NCI-H446 treated with DMSO at 0.1 percent for 48 hours (cell line): Measurements from ENCODE around the gene CD209.

Experiments
- DNase-seq: peaks from one replicate; lab custom pipeline; 2025; lab: John Stamatoyannopoulos, UW

CD209 gene

GRCh38 chr19:7738023-7738422, 9.3 kb downstream of the CD209 start:
- no peak for DNase-seq

GRCh38 chr19:7737215-7737614, 10.1 kb downstream of the CD209 start:
- DNase-seq, result no peak

GRCh38 chr19:7736148-7736547, 11.2 kb downstream of the CD209 start:
- DNase-seq, result no peak

- no peak for DNase-seq
Observed at GRCh38 chr19:7734220-7735203, 12.8 kb downstream of the CD209 start.

DNA sequence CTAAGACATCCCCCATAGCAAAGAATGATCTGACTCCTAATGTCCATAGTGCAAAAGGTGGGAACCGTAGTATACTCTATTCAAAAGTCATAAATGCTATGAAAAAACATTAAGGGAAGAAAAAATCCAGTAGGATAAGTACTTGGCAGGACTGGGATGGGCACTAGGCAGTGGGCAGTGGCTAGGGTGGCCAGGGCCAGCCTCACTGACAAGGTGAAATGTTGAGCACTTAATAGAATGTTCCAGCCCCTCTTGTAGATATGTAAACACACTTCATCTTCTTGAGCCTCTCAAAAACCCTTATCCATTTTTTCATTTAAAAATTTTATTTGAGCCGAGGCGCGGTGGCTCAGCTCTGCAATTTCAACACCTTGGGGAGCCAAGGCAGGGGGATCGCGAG, 14.0 kb downstream of the CD209 start:
- no peak for DNase-seq

DNA sequence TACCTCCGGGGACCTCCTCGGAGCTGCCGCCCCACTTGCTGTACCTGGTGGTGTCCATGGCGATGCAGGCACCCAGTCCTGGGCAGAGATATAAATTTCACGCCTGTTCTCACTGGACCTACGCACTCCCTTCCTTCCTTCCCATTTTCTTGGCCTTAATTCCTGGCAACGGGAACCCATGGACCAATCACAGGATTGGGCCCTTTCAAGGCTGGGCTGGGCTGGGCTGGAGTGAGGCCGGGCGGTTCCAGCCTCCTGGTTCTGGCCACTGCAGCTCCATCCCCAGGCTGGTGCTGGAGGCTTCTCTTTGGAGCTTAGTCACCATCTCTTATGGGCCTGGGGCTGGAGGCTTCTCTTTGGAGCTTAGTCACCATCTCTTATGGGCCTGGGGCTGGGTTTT, 15.3 kb downstream of the CD209 start, which contains the start of gene CLEC4G:
Gene CLEC4G, minus strand, starts transcription at position 66 of the 400 bp plus-strand sequence. Its CDS starts 8 bp downstream, at position 58.
- no peak for DNase-seq

DNA sequence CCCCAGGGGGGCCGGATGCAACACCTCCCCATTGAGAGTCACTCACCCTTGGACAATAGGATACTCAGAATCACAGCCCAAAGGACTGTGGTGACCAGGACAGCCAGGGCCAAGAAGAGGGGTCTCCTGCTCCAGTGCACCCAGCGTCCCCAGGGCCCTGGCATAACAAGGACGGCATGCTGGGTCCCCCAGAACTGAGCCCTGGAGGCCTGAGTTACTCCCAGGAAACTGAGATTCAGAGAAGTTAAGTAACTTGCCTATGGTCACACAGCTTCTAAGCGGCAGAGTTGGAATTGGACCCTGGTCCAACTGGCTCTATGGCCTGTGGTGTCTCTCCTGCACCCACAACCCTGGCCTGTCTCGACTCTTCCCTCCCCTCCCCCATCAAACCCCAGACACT, 15.7 kb downstream of the CD209 start:
- DNase-seq, result no peak

GRCh38 chr19:7731218-7731595, 16.1 kb downstream of the CD209 start:
- DNase-seq, result no peak

DNA sequence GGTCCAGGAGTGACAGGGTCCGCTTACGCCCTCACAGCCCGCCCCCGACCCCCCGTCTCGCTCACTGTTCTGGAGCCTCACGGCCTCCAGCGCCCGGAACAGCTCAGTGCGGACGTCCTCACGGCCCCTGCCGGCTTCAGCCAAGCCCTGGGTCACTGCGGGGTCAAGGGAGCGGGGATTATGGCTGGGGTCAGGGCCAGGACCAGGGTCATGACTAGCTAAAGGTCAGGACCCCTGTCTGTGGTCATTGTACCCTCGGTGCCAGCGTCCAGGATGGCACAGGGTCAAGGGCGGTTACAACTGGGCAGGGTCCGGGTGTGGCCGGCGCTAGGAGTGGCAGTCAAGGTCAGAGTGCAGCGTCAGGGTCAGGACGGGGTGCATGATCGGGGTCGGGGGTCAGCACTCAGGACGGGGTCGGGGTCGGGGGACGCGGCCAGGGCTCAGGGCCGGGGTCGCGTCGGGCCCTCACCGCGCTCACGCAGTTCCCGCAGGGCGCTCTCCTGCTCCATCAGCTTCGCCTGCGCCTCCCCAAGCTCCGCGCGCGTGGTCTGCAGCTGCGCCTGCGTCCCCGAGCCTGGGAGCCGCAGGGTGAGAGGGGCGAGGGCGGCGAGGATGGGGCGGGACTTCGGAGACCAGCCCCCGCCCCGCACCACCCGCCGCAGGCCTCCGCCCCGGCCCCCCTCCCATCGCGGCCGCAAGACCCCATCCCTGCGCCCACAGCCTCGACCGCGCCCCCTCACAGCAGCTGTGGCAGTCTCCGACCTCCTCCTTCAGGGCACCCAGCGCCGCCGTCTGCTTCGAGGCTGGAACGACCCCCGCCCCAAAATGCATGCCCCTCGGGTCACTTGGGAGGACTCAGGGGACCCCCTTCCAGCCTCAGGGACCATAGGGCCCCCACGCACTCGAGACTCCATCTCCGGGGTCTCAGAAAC, 16.8 kb downstream of the CD209 start:
- DNase-seq, result no peak

- DNase-seq, result no peak
Observed at GRCh38 chr19:7729831-7730285, 17.5 kb downstream of the CD209 start.

GRCh38 chr19:7729211-7729610, 18.1 kb downstream of the CD209 start:
- DNase-seq, result no peak

DNA sequence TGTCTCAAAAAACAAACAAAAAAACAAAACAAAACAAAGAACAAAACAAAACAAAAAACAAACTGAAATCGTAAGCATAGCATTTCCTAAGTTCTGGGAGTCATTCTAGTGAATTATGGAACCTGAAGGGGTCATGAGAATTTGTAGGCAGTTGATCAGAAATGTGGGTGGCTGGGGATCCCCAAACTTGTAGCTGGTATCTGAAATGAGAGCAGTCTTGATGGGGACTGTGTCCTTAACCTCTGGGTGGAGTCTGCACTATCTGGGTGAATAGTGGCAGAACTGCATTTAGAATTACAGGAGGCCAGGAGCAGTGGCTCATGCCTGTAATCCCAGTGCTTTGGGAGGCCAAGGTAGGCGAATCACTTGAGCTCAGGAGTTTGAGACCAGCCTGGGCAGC, 21.5 kb downstream of the CD209 start:
- no peak for DNase-seq

DNA sequence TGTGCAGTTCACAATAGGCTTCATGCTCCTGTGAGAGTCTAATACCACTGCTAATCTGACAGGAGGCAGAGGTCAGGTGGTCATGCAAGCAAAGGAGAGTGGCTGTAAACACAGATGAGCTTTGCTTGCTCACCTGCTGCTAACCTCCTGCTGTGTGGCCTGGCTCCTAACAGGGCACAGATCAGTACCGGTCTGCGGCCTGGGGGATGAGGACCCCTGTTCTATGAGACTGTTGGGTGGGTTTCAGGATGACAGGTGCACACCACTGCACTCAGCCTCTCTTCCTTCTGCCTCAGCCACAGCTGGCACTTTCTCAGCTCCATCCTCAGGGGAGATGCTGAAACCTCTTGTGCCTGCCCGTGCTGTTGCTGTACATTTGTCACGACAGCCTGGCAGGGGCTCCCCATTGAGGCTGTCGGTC, 25.1 kb downstream of the CD209 start:
- DNase-seq, result no peak

DNA sequence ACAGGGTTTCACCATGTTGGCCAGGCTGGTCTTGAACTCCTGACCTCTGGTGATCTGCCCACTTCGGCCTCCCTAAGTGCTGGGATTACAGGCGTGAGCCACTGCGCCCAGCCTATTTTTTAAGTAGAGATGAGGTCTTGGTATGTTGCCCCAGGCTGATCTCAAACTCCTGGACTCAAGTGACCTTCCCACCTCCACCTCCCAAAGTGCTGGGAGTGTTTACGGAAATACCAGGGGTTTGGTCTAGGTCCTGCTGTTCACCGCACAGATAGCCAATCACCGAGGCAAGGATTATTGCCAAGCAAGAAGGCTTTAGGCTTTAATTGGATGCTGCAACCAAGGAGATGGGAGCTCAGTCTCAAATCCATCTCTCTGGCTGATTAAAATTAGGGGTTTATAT, 27.0 kb downstream of the CD209 start:
- no peak for DNase-seq

DNA sequence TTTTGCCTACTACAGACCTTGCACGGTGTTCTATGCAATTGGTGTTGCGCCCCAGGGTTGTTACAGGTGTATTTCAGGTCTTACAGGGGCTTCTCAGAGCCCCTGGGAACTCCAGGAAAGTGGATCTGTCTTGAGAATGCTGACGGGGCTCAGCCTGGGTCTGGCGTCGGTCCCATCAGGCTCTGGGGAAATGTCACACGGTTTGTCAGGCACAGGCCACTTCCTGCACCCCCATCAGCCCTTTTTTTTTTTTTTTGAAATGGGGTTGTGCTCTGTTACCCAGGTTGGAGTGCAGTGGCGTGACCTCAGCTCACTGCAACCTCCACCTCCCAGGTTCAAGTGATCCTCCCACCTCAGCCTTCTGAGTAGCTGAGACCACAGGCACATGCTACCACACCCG, 28.7 kb downstream of the CD209 start:
- no peak for DNase-seq

DNA sequence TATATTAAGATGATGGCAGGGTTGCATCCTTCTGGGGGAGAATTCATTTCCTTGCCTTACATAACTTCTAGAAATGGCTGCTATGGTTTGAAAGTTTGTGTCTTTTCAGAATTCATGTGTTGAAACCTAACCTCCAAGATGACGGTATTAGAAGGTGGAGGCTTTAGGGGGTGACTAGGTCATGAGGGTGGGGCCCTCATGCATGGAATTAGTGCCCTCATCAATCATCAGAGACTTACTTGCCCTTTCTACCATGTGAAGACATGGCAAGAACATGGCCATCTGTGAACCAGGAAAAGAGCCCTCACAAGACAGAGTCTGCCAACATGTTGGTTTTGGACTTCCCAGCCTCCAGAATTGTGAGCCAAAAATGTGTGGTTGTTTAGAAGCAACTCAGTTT, 30.6 kb downstream of the CD209 start:
- no peak for DNase-seq

GRCh38 chr19:7715671-7716070, 31.7 kb downstream of the CD209 start:
- no peak for DNase-seq

GRCh38 chr19:7710616-7711015, 36.7 kb downstream of the CD209 start:
- no peak for DNase-seq

DNA sequence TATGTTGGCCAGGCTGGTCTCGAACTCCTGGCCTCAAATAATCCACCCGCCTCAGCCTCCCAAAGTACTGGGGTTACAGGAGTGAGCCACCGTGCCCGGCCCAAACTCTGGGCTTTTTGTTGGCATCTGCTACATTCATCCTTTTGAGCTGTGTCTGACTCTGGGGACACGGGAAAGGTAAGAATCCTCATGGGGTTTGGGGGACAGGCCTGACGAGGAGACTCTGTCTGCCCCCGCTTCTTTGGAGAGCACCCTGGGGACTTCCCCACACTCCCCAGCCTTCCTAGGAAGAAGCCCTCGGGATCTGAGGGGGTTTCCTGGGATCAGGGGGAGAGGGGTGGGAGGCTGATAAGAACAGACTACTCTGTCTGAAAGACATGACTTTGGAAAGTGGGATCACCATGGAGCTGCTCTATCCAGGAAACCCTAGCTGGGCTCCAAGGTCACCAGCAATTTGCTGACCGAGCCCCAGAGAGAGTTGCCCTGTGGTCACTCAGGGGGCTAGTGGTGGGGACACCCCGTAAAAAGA, 37.3 kb downstream of the CD209 start:
- no peak for DNase-seq

GRCh38 chr19:7706955-7707456, 40.3 kb downstream of the CD209 start:
- DNase-seq, result no peak

DNA sequence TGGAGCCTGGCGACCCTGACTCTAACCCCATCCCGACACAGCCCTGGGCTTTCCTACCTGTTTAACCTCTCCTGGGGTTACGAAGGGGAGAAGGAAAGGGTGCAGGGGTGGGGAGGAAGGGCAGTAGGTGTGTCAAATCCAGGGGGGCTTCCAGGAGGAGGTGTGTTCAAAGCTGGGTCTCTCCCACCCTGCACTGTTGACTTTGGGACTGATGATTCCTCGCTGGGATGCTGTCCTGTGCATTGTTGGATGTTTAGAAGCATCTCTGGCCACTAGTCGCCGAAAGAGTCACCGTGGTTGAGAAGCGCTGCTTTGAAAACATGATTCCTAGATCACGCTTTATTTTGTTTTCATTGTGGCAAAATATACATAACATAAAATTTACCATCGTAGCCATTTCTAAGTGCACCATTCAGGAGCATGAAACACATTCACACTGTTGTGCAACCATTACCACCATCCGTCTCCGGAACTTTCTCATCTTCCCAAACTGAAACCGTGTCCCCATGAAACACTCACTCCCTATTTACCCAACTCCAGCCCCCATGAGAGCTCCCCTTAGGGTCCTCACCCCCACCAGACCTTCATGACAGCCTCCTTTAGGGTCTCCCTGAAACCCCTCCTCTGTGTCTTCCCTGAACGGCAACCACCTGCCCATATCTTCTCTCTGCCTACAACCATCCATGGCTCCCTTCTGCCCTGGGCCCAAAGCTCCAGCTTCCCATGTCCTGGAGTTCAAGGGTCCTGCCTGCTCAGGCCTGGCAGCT, 41.0 kb downstream of the CD209 start:
- no peak for DNase-seq
